Endothelial cell of coronary artery (primary cell): ENCODE results near the gene PYM1. TPM values are rescaled to one million over a fixed set of nuclear protein-coding genes. Genes with fewer than 3 reads are reported as not detected.

Source experiments
- total RNA-seq: library from RNA; depleted of rRNA; stranded (reverse); fragments of >200 nt; gene quantifications from 2 replicates; pipeline ENCODE4 v1.2.3, GENCODE V29; 2014

The PYM1 gene
- total RNA-seq, result 28.1 and 31.4 TPM in 2 replicates

DNA sequence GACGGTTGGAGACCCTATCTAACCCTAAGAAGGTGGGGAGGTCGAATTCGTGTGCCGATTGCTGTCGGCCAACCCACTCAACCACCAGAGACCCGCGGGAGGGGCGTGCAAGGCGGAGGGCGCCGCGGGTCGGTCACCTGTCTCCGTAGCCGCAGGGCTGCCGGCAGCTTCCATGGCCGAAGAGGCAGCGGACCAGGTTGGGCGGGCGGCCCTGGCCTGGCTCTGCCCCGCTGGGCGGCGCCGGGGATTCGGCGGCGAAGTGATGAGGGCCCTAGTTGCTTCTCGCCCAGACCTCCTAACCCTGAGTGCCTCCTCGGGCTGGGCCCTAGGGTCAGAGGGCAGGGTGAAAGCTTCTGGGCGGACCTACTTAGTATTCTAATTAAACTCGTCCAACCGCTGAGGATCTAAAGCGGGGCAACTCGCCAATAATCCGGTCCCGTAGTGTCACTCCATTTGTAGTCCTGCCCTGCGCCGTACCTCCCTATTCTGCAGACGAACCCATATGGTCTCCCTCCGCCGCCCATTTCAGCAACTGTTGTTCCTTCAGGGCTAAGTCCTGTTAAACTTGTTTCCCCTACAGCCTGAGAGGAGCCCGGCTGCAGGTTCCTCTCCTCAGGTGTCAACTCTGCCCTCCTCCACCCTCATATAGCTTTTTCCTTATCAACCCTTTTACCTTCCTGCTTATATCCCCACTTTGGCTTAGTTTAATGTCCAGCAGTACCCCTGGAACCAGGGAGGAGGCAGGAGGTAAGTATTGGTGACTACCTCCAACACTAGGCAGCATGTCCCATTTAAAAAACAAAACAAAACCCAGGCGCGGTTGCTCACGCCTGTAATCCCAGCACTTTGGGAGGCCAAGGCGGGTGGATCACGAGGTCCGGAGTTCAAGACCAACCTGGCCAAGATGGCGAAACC is at the start of gene PYM1:
TSS of gene PYM1 (minus strand) at position 307 of the 915 bp plus-strand sequence. CDS start at position 174, 133 bp downstream.

GRCh38 chr12:55973599-55974307 is 46.1 kb upstream of the PYM1 start, which contains the start of gene RAB5B:
Gene RAB5B, plus strand, starts transcription at chr12:55974078. Its CDS starts 12,883 bp downstream, at chr12:55986961.

DNA sequence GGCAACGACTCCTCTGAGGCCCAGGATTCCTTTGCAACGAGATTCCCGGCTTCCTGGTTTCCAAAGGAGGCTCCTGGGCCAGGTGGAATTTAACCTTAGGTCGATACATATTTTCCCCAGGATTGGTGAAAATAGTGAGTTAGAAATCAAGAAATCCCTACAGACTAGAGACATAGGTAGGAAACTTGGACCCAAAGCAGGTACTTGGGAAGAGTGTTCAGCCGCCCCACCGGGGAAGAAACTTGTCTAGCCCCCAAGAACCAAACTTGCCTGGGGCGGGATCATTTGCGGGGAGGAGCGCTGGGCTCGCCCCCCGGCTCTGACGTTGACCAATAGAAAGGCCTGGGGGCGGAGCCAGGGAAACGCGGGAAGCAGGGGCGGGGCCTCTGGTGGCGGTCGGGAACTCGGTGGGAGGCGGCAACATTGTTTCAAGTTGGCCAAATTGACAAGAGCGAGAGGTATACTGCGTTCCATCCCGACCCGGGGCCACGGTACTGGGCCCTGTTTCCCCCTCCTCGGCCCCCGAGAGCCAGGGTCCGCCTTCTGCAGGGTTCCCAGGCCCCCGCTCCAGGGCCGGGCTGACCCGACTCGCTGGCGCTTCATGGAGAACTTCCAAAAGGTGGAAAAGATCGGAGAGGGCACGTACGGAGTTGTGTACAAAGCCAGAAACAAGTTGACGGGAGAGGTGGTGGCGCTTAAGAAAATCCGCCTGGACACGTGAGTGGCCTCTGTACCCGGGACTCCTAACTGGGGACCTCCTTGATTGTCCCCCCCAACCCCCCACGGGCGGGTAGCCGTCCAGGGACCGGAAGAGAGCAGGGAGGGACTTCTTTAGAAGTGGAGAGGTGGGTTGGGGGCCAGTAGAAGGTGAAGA is 39.0 kb upstream of the PYM1 start, which contains the start of gene CDK2:
TSS of gene CDK2 (plus strand) at position 423 of the 874 bp plus-strand sequence. CDS start at position 602, 179 bp downstream.

DNA sequence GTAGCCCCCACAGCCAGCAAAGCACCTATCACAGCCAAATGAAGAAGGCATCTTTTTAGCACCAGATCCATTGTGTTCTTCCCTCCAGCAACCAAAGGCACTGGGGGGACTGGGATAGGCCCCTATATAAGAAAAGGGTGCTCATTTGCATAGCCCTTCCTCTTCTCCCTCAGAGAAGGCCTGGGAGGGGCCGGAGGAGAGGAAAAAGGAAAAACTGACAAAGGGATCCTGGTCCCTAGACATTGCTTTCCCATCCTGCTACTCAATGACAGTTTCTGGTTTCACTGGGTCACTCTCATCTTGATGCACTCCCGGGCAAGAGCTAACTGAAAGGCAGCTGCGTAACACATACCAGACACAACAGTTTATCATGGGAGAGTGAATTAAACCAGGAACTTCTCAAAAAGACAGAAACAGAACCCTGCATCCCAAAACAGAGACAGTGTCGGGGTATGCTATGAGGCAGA is 38.3 kb upstream of the PYM1 start, which contains the start of gene PMEL:
TSS of gene PMEL (minus strand) at position 102 of the 467 bp plus-strand sequence. CDS start at position 71, 31 bp downstream.

DNA sequence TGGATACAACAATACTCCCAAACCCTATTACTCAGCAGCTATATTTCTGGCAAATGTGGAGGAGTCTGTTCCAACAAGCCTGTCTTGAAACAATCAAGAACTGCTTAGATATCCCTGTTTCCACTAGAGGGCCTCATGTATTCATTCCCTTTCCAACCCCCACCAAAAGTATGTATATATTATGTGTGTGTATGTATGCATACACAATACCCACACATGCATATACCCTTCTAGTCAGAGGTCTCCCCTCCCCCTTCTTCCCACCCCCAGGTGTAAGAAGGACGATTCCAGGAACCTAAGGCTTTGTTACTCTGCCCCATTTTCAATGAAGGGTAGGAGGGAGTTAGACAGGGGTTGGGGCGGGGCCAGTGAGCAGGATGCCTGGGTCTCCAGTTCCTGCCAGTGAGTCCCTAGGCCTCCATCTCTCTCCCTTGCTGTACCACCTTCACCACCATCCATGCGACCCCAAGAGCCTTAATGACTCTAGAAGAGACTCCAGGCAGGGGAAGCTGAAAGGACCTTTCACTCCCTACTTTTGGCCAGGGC is 3.1 kb upstream of the PYM1 start, which contains the start of gene DGKA:
TSS of gene DGKA (plus strand) at position 392 of the 546 bp plus-strand sequence. CDS start 5,342 bp downstream, outside the sequence.

Other genes with a start within 250 kb of the PYM1 start
- gene ITGA7, start 220.0 kb downstream of the PYM1 start, total RNA-seq, result 0.09 and 1.0 TPM in 2 replicates
- 58.2 and 71.6 TPM in 2 replicates for gene BLOC1S1, start 211.8 kb downstream of the PYM1 start, total RNA-seq
- 1.2 and 2.8 TPM in 2 replicates for gene RDH5, start 207.5 kb downstream of the PYM1 start, total RNA-seq
- 1,637 and 1,643 TPM in 2 replicates for gene CD63, start 198.9 kb downstream of the PYM1 start, total RNA-seq
- 2.8 and 3.3 TPM in 2 replicates for gene GDF11, start 184.8 kb downstream of the PYM1 start, total RNA-seq
- gene SARNP, start 110.2 kb downstream of the PYM1 start, total RNA-seq, result 96.7 and 98.7 TPM in 2 replicates
- gene ORMDL2, start 109.9 kb downstream of the PYM1 start, total RNA-seq, result 33.3 and 35.9 TPM in 2 replicates
- gene DNAJC14, start 98.3 kb downstream of the PYM1 start, total RNA-seq, result 48.8 and 53.6 TPM in 2 replicates
- 0.27 and 2.6 TPM in 2 replicates for gene MMP19, start 85.0 kb downstream of the PYM1 start, total RNA-seq
- 29.1 and 42.0 TPM in 2 replicates for gene DGKA, start 3.3 kb upstream of the PYM1 start, total RNA-seq
- 0.19 and 0.27 TPM in 2 replicates for gene PMEL, start 38.1 kb upstream of the PYM1 start, total RNA-seq
- 16.0 and 22.1 TPM in 2 replicates for gene CDK2, start 38.9 kb upstream of the PYM1 start, total RNA-seq
- 28.2 and 39.9 TPM in 2 replicates for gene RAB5B, start 46.2 kb upstream of the PYM1 start, total RNA-seq
- gene SUOX, start 69.4 kb upstream of the PYM1 start, total RNA-seq, result 10.0 and 13.5 TPM in 2 replicates
- gene IKZF4, start 93.1 kb upstream of the PYM1 start, total RNA-seq, result 0.38 and 0.45 TPM in 2 replicates
- 95.3 and 130 TPM in 2 replicates for gene RPS26, start 114.0 kb upstream of the PYM1 start, total RNA-seq
- 0.18 TPM in 1 of 2 replicates, not detected in the other for gene ERBB3, start 152.3 kb upstream of the PYM1 start, total RNA-seq
- 192 and 236 TPM in 2 replicates for gene PA2G4, start 176.7 kb upstream of the PYM1 start, total RNA-seq
- 3,974 and 4,205 TPM in 2 replicates for gene RPL41, start 188.7 kb upstream of the PYM1 start, total RNA-seq
- gene ZC3H10, start 190.4 kb upstream of the PYM1 start, total RNA-seq, result 5.1 and 6.2 TPM in 2 replicates
- 227 and 255 TPM in 2 replicates for gene ESYT1, start 200.4 kb upstream of the PYM1 start, total RNA-seq
- gene MYL6B, start 224.7 kb upstream of the PYM1 start, total RNA-seq, result 83.9 and 94.6 TPM in 2 replicates
- gene MYL6, start 230.5 kb upstream of the PYM1 start, total RNA-seq, result 4,931 and 5,496 TPM in 2 replicates